Common myeloid progenitor, CD34-positive (primary cell): ENCODE data around the gene DFFB.

Experiments
- CTCF ChIA-PET: fragments of 350-600 bp; sonication (Branson Sonifier 250); formaldehyde crosslinking; loops from one replicate; lab custom pipeline; 2021; ENCODE audit warnings: antibody characterized with exemption; lab: Charles Lee
- POLR2A ChIA-PET: fragments of 350-600 bp; sonication (Branson Sonifier 250); formaldehyde crosslinking; loops from one replicate; lab custom pipeline; 2021; ENCODE audit warnings: antibody characterized with exemption; lab: Charles Lee
- DNase-seq, 3 donors: peaks; one replicate each; pipeline versions ENCODE4 v3.0.0 to v3.0.0-alpha.2; 2013
- H3K27ac ChIP-seq, 2 experiments: 1 replicate in 1 of 2; 2 replicates in 1 of 2; pipeline ENCODE4 v1.7.0; 2013; ENCODE audit warnings: inconsistent platforms in 2 of 2, low read length in 2 of 2, mild to moderate bottlenecking in 2 of 2, low read depth in 1 of 2, moderate library complexity in 1 of 2; ENCODE audit not compliant: severe bottlenecking in 2 of 2, insufficient read depth in 1 of 2, poor library complexity in 1 of 2
- H3K27me3 ChIP-seq, 5 experiments: replicated peaks in 2 of 5; 1 replicate in 3 of 5; 2 replicates in 2 of 5; pipeline versions ENCODE4 v1.6.1 to v1.7.0; 2013; ENCODE audit warnings: low read length in 4 of 5, mild to moderate bottlenecking in 2 of 5, moderate library complexity in 2 of 5, inconsistent platforms in 1 of 5; ENCODE audit not compliant: insufficient read depth in 5 of 5, control insufficient read depth in 4 of 5
- H3K36me3 ChIP-seq, 4 experiments: 1 replicate in 2 of 4; 2 replicates in 2 of 4; pipeline versions ENCODE4 v1.6.1 to v1.7.0; 2013; ENCODE audit warnings: low read length in 3 of 4, control low read depth in 1 of 4, mild to moderate bottlenecking in 1 of 4; ENCODE audit not compliant: control insufficient read depth in 4 of 4, insufficient read depth in 4 of 4
- H3K4me1 ChIP-seq, 4 experiments: 1 replicate in 3 of 4; 2 replicates in 1 of 4; pipeline versions ENCODE4 v1.6.1 to v1.7.1; 2013; ENCODE audit warnings: low read length in 3 of 4, mild to moderate bottlenecking in 3 of 4, control low read depth in 1 of 4, inconsistent platforms in 1 of 4, moderate library complexity in 1 of 4; ENCODE audit not compliant: control insufficient read depth in 4 of 4, insufficient read depth in 4 of 4; ENCODE audit errors: control extremely low read depth in 1 of 4
- H3K4me3 ChIP-seq, 7 experiments: 1 replicate in 4 of 7; 2 replicates in 3 of 7; pipeline versions ENCODE4 v1.5.1 to v1.7.0; 2013; ENCODE audit warnings: mild to moderate bottlenecking in 7 of 7, low read length in 6 of 7, moderate library complexity in 6 of 7, inconsistent platforms in 2 of 7, low read depth in 2 of 7, control low read depth in 1 of 7; ENCODE audit not compliant: insufficient read depth in 4 of 7, control insufficient read depth in 1 of 7; ENCODE audit errors: extremely low read depth in 1 of 7
- H3K9me3 ChIP-seq, 5 experiments: 1 replicate in 4 of 5; 2 replicates in 1 of 5; pipeline versions ENCODE4 v1.6.1 to v1.7.1; 2013; ENCODE audit warnings: low read length in 4 of 5, mild to moderate bottlenecking in 2 of 5, inconsistent platforms in 1 of 5, low read depth in 1 of 5, moderate library complexity in 1 of 5; ENCODE audit not compliant: control insufficient read depth in 4 of 5, insufficient read depth in 2 of 5; ENCODE audit errors: control extremely low read depth in 1 of 5
- WGBS: methylation state at CpG from one replicate; pipeline ENCODE4 v1.1.5; 2013; ENCODE audit not compliant: insufficient coverage; 5-methylcytosine and 5-hydroxymethylcytosine counted together

Gene DFFB

GRCh38 chr1:3852711-3853485, 4.4 kb upstream of the DFFB start:
- 88% methylated on average over 14 of the region's 15 CpGs for WGBS
- no peak for DNase-seq
- H3K36me3 ChIP-seq = peaks cover 7 to 22% (median 18%) of the 10 kb centered on the region in 4 experiments
- H3K4me1 ChIP-seq = peaks cover 3 to 22% (median 15%) of the 10 kb centered on the region in 4 experiments
- H3K27ac ChIP-seq = no peak overlapping the region
- ChIA-PET CTCF (no interaction called here), POLR2A (no interaction called here)
- no peaks in the 10 kb centered on the region for H3K9me3 ChIP-seq
- H3K4me3 ChIP-seq = no peak overlapping the region
- no peaks in the 10 kb centered on the region for H3K27me3 ChIP-seq

GRCh38 chr1:3857791-3858129, 484 bp downstream of the DFFB start:
- H3K36me3 ChIP-seq = peaks cover 0 to 7% (median 2%) of the 10 kb centered on the region in 4 experiments
- no peaks in the 10 kb centered on the region for H3K9me3 ChIP-seq
- ChIA-PET POLR2A (interaction anchor here (0.6 to 1.7 kb wide), 2 partner anchors 11 to 42 kb away, joined by 3 to 5 read pairs; partner anchors contain the start of gene C1orf174), CTCF (interaction anchor here (0.8 to 3.0 kb wide), 10 partner anchors 9 to 49 kb away, joined by 3 to 18 read pairs (median 4); partner anchors contain the start of gene C1orf174)
- H3K4me1 ChIP-seq = peaks cover 3 to 28% (median 23%) of the 10 kb centered on the region in 4 experiments
- H3K27me3 ChIP-seq = no peaks in the 10 kb centered on the region
- H3K4me3 ChIP-seq = peak overlapping the region; percentile 23 to 95 (median 88)
- H3K27ac ChIP-seq = peak overlapping the region in 1 of 2 experiments; percentile 71
- WGBS = 9% methylated on average over 19 of the region's 21 CpGs
- no peak for DNase-seq

DNA sequence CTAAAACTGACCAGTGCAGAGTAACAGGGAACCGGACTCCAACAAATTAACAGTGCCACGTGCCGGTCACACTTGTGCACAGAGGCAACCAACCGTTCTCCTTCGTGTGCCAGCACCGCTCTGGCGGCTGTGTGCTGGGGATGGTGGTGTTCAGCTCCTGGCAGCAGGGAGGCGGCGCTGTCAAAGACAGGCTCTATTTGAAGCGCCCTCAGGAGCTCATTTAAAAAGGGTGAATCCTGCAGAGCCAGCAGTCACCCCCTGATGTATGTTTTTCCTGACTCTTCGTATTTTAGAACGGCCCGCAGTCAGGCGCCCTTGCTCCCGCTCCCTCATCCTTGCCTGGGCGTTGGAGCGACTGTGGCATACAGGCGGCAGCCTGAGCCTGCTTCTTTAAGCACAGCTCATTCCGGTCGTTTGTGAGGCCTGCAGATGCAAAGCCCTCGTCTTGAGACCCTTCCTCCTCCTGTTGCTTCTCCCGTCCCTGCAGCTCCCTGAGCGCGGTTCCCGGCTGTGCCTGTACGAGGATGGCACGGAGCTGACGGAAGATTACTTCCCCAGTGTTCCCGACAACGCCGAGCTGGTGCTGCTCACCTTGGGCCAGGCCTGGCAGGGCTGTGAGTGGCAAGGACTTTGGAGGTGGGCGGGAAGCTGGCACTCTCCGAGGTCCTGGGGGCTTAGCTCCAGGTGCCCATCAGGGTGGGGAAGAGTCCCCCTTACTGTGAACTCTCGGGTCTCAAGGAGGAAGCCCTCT, 1.1 kb downstream of the DFFB start:
- H3K36me3 ChIP-seq = peaks cover 0 to 6% (median 2%) of the 10 kb centered on the region in 4 experiments
- no peak overlapping the region for H3K27ac ChIP-seq
- peak; percentile 43 to 81 (median 72) for DNase-seq
- POLR2A ChIA-PET = interaction anchor here (1.2 kb wide), 1 partner anchor 42 kb away, joined by 4 read pairs; the partner anchor contains the start of gene C1orf174
- WGBS = 79% methylated on average over 33 of the region's 34 CpGs
- no peaks in the 10 kb centered on the region for H3K27me3 ChIP-seq
- peak overlapping the region in 5 of 7 experiments; percentile 83 to 95 (median 90) for H3K4me3 ChIP-seq
- H3K9me3 ChIP-seq = no peaks in the 10 kb centered on the region
- peaks cover 3 to 28% (median 23%) of the 10 kb centered on the region in 4 experiments for H3K4me1 ChIP-seq
- CTCF ChIA-PET = interaction anchor here (0.6 to 3.0 kb wide), 9 partner anchors 10 to 48 kb away, joined by 3 to 18 read pairs (median 5); partner anchors contain the start of gene C1orf174

GRCh38 chr1:3863231-3863935, 6.1 kb downstream of the DFFB start:
- peaks cover 1 to 18% (median 13%) of the 10 kb centered on the region in 4 experiments for H3K36me3 ChIP-seq
- ChIA-PET CTCF (interaction anchor here (0.9 kb wide), 1 partner anchor 13 kb away, joined by 3 read pairs; no protein-coding TSS in a partner anchor), POLR2A (no interaction called here)
- peaks cover 0 to 4% (median 1%) of the 10 kb centered on the region in 4 experiments for H3K4me1 ChIP-seq
- H3K9me3 ChIP-seq = no peaks in the 10 kb centered on the region
- no peaks in the 10 kb centered on the region for H3K27me3 ChIP-seq
- WGBS = 89% methylated on average over 10 of the region's 12 CpGs
- DNase-seq = no peak
- H3K27ac ChIP-seq = no peak overlapping the region
- H3K4me3 ChIP-seq = no peak overlapping the region

DNA sequence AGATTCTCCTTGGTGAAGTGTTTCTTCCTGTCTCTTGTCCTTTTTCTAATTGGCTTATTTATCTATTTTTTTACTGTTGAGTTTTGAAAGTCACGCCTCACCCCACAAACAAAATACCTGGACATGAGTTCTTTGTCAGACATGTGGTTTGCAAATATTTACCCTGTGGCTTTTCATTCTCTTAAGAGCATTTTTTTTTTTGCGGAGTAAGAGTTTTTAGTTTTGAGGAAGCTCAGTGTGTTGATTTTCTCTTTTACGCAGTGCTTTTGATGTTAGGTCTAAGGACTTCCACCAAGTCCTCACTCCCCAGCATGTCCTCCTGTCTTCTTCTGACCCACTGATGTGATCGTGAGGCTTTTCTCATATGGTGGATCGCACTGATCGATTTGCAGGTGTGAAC, 7.6 kb downstream of the DFFB start:
- Histone ChIP-seq H3K9me3 (no peaks in the 10 kb centered on the region), H3K4me1 (no peaks in the 10 kb centered on the region), H3K27me3 (no peaks in the 10 kb centered on the region), H3K4me3 (no peak overlapping the region), H3K36me3 (peaks cover 6 to 29% (median 16%) of the 10 kb centered on the region in 4 experiments), H3K27ac (no peak overlapping the region)
- DNase-seq = no peak
- POLR2A ChIA-PET = interaction anchor here (0.6 kb wide), 1 partner anchor 259 kb away, joined by 5 read pairs; no protein-coding TSS in a partner anchor
- 100% methylated on average over 4 of the region's 6 CpGs for WGBS
- CTCF ChIA-PET = no interaction called here

DNA sequence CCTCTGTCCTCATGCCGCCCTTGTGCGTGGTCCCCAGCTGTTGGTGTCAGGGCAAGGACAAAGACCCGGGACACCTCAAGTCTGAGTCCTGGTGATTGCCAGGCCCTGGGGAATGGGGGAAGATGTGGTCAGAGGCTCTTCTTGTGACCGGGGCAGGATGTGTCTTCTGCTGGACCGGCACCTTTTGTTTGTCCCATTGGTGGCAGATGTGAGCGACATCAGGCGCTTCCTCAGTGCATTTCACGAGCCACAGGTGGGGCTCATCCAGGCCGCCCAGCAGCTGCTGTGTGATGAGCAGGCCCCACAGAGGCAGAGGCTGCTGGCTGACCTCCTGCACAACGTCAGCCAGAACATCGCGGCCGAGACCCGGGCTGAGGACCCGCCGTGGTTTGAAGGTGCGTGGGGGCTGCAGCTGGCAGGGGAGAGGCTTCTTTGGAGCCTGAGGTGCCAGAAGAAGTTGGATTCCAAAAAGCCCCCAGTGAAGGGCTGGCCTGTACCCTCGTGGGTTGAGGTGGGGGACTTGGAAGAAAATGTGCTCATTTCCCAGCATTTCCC, 8.4 kb downstream of the DFFB start:
- Histone ChIP-seq H3K27ac (no peak overlapping the region), H3K36me3 (peaks cover 8 to 34% (median 20%) of the 10 kb centered on the region in 4 experiments), H3K27me3 (no peaks in the 10 kb centered on the region), H3K9me3 (no peaks in the 10 kb centered on the region), H3K4me3 (no peak overlapping the region), H3K4me1 (no peaks in the 10 kb centered on the region)
- POLR2A ChIA-PET = interaction anchor here (0.6 kb wide), 1 partner anchor 259 kb away, joined by 5 read pairs; no protein-coding TSS in a partner anchor
- no peak for DNase-seq
- CTCF ChIA-PET = no interaction called here
- WGBS = 96% methylated on average over 18 of the region's 18 CpGs
